ENCODE data around the gene RAG1.
A peak's percentile ranks its signal among the peaks of the same experiment; 100 is the strongest.

The RAG1 gene

GRCh38 chr11:36565031-36565610, 2.7 kb upstream of the RAG1 start:
- TF ChIP-seq YY1 (IDR thresholded peaks at IDR 0.05; ENCODE audit: low read depth): no peak
- no peak for TF ChIP-seq EP300 (IDR thresholded peaks at IDR 0.05; ENCODE audit: borderline replicate concordance)
- no peak for TF ChIP-seq ZBTB7A (IDR thresholded peaks at IDR 0.05; ENCODE audit: low read depth)
- TF ChIP-seq, protein P1, sequence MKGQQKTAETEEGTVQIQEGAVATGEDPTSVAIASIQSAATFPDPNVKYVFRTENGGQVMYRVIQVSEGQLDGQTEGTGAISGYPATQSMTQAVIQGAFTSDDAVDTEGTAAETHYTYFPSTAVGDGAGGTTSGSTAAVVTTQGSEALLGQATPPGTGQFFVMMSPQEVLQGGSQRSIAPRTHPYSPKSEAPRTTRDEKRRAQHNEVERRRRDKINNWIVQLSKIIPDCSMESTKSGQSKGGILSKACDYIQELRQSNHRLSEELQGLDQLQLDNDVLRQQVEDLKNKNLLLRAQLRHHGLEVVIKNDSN (IDR thresholded peaks at IDR 0.05): no peak
- TF ChIP-seq EGR1 (IDR thresholded peaks at IDR 0.05): no peak
- TF ChIP-seq TAF1 (IDR thresholded peaks at IDR 0.05; ENCODE audit: low read depth): no peak
- no peak for TF ChIP-seq REST (IDR thresholded peaks at IDR 0.05; ENCODE audit: low read depth)
- no peak for TF ChIP-seq NFIC (IDR thresholded peaks at IDR 0.05)
- TF ChIP-seq, protein P2, sequence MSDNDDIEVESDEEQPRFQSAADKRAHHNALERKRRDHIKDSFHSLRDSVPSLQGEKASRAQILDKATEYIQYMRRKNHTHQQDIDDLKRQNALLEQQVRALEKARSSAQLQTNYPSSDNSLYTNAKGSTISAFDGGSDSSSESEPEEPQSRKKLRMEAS (IDR thresholded peaks at IDR 0.05): no peak
- no peak for TF ChIP-seq CREB1 (IDR thresholded peaks at IDR 0.05; ENCODE audit: low read depth)
- no peak for TF ChIP-seq FOXM1 (IDR thresholded peaks at IDR 0.05; ENCODE audit: borderline replicate concordance, low read depth)
- TF ChIP-seq TCF12 (IDR thresholded peaks at IDR 0.05; ENCODE audit: low read depth): no peak
- TF ChIP-seq TEAD4 (IDR thresholded peaks at IDR 0.05): no peak
- no peak for TF ChIP-seq CEBPB (IDR thresholded peaks at IDR 0.05)

GRCh38 chr11:36566407-36567053, 1.3 kb upstream of the RAG1 start:
- TF ChIP-seq YY1 (IDR thresholded peaks at IDR 0.05; ENCODE audit: low read depth) (no peak), EGR1 (IDR thresholded peaks at IDR 0.05) (no peak), TCF12 (IDR thresholded peaks at IDR 0.05; ENCODE audit: low read depth) (no peak), FOXM1 (IDR thresholded peaks at IDR 0.05; ENCODE audit: borderline replicate concordance, low read depth) (no peak), CEBPB (IDR thresholded peaks at IDR 0.05) (no peak), ZBTB7A (IDR thresholded peaks at IDR 0.05; ENCODE audit: low read depth) (no peak), EP300 (IDR thresholded peaks at IDR 0.05; ENCODE audit: borderline replicate concordance) (no peak), CREB1 (IDR thresholded peaks at IDR 0.05; ENCODE audit: low read depth) (no peak), NFIC (IDR thresholded peaks at IDR 0.05) (no peak), RAD21 (IDR thresholded peaks at IDR 0.05; ENCODE audit: low read depth) (no peak), TEAD4 (IDR thresholded peaks at IDR 0.05) (no peak), TAF1 (IDR thresholded peaks at IDR 0.05; ENCODE audit: low read depth) (no peak), REST (IDR thresholded peaks at IDR 0.05; ENCODE audit: low read depth) (no peak)
- TF ChIP-seq, protein P1 (IDR thresholded peaks at IDR 0.05): no peak
- TF ChIP-seq, protein P2 (IDR thresholded peaks at IDR 0.05): no peak

DNA sequence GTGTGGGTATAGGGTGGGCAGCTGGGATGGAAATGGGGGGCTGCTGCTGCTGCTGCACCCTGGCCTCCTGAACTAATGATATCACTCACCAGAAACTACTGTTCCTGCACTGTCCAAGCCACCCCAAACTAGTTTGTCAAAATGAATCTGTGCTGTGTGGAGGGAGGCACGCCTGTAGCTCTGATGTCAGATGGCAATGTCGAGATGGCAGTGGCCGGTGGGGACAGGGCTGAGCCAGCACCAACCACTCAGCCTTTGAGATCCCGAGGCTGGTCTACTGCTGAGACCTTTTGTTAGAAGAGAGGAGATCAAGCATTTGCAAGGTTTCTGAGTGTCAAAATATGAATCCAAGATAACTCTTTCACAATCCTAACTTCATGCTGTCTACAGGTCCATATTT, 1.3 kb downstream of the RAG1 start:
- TF ChIP-seq ZBTB7A (IDR thresholded peaks at IDR 0.05; ENCODE audit: low read depth): no peak
- TF ChIP-seq NFIC (IDR thresholded peaks at IDR 0.05): no peak
- TF ChIP-seq TCF12 (IDR thresholded peaks at IDR 0.05; ENCODE audit: low read depth): no peak

GRCh38 chr11:36574486-36574885, 6.7 kb downstream of the RAG1 start:
- TF ChIP-seq CEBPB (IDR thresholded peaks at IDR 0.05): no peak
- no peak for TF ChIP-seq FOXM1 (IDR thresholded peaks at IDR 0.05; ENCODE audit: borderline replicate concordance, low read depth)
- 0 out of 2 replicates have a peak, but pooled peaks have one; percentile 22 for TF ChIP-seq NFIC (IDR thresholded peaks at IDR 0.05)

DNA sequence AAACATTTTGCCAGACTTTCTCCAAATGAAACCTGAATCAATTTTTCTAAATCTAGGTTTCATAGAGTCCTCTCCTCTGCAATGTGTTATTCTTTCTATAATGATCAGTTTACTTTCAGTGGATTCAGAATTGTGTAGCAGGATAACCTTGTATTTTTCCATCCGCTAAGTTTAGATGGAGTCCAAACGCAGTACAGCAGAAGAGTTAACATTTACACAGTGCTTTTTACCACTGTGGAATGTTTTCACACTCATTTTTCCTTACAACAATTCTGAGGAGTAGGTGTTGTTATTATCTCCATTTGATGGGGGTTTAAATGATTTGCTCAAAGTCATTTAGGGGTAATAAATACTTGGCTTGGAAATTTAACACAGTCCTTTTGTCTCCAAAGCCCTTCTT, 9.6 kb downstream of the RAG1 start:
- TF ChIP-seq NFIC (IDR thresholded peaks at IDR 0.05) (no peak), YY1 (IDR thresholded peaks at IDR 0.05; ENCODE audit: low read depth) (no peak), RAD21 (IDR thresholded peaks at IDR 0.05; ENCODE audit: low read depth) (no peak), REST (IDR thresholded peaks at IDR 0.05; ENCODE audit: low read depth) (no peak), TEAD4 (IDR thresholded peaks at IDR 0.05) (no peak), EP300 (IDR thresholded peaks at IDR 0.05; ENCODE audit: borderline replicate concordance) (no peak), EGR1 (IDR thresholded peaks at IDR 0.05) (no peak), ZBTB7A (IDR thresholded peaks at IDR 0.05; ENCODE audit: low read depth) (no peak), TAF1 (IDR thresholded peaks at IDR 0.05; ENCODE audit: low read depth) (no peak), TCF12 (IDR thresholded peaks at IDR 0.05; ENCODE audit: low read depth) (no peak), CEBPB (IDR thresholded peaks at IDR 0.05) (no peak), FOXM1 (IDR thresholded peaks at IDR 0.05; ENCODE audit: borderline replicate concordance, low read depth) (no peak)
- TF ChIP-seq, protein P1 (IDR thresholded peaks at IDR 0.05): no peak
